Esophagus squamous epithelium (tissue), 5 donors: ENCODE results near the gene MTX2. TPM values are rescaled to one million over a fixed set of nuclear protein-coding genes. Genes with fewer than 3 reads are reported as not detected.
"Not testable (repeated sequence)": the region's sequence is repeated elsewhere in the genome, so short reads cannot be mapped to it uniquely, and the experiment has no call there.

ENCODE experiments used
- DNase-seq: peaks from one replicate; lab custom pipeline; 2025; lab: John Stamatoyannopoulos, UW
- H3K27ac ChIP-seq, 4 donors: fragments of 200-600 bp; sonication (generic); one replicate each; pipeline ENCODE4 v1.5.1; 2016 to 2019; ENCODE audit warnings: mild to moderate bottlenecking in 1 of 4
- H3K27me3 ChIP-seq, 4 donors: fragments of 200-600 bp; sonication (generic); 1 replicate in 3 of 4; 2 replicates in 1 of 4; pipeline versions ENCODE4 v1.5.1 to v1.6.0; 2017 to 2021; ENCODE audit warnings: antibody characterized with exemption in 1 of 4
- H3K36me3 ChIP-seq, 3 donors: fragments of 200-600 bp; sonication (generic); one replicate each; pipeline ENCODE4 v1.5.1; 2016 to 2019
- H3K4me1 ChIP-seq, 3 donors: fragments of 200-600 bp; sonication (generic); one replicate each; pipeline ENCODE4 v1.5.1; 2017 to 2019
- H3K4me3 ChIP-seq, 4 donors: fragments of 200-600 bp; sonication (generic); 1 replicate in 3 of 4; 2 replicates in 1 of 4; pipeline ENCODE4 v1.5.1; 2016 to 2019; ENCODE audit warnings: mild to moderate bottlenecking in 2 of 4, moderate library complexity in 1 of 4
- H3K9me3 ChIP-seq, 3 donors: fragments of 200-600 bp; sonication (generic); one replicate each; pipeline ENCODE4 v1.5.1; 2016 to 2019
- POLR2A ChIP-seq, 4 donors: fragments of 450-650 bp; IDR thresholded peaks; one replicate each; pipeline ENCODE4 v1.6.1; 2017; ENCODE audit warnings: antibody characterized with exemption in 4 of 4, mild to moderate bottlenecking in 4 of 4, moderate library complexity in 3 of 4
- WGBS, 2 donors: methylation state at CpG; one replicate each; pipeline ENCODE4 v1.1.5; 2018; 5-methylcytosine and 5-hydroxymethylcytosine counted together
- intact Hi-C: fragments of 100-400 bp; cut with DNase I; formaldehyde crosslinking; loops from one replicate; pipeline ENCODE4 v1.15.0; 2022
- total RNA-seq, 4 donors: library from RNA; depleted of rRNA; stranded (reverse); fragments of >200 nt; gene quantifications; one replicate each; pipeline ENCODE4 v1.1.0, GENCODE V29; 2016
- TF ChIP-seq, protein P1 (sequence below), 6 experiments: fragments of 450-650 bp in 4 of 6; fragments of 200-600 bp in 2 of 6; sonication (generic) in 2 of 6; IDR thresholded peaks; one replicate each; pipeline ENCODE4 v1.5.1; 2016 to 2019; ENCODE audit warnings: antibody characterized with exemption in 6 of 6, mild to moderate bottlenecking in 4 of 6, moderate library complexity in 4 of 6
- donor health status: DM: yes; HTN: yes; CAD: no.

The MTX2 gene
- total RNA-seq, 4 donors from 2014 or later, result 28.4 to 43.5 (median 36.6) TPM

DNA sequence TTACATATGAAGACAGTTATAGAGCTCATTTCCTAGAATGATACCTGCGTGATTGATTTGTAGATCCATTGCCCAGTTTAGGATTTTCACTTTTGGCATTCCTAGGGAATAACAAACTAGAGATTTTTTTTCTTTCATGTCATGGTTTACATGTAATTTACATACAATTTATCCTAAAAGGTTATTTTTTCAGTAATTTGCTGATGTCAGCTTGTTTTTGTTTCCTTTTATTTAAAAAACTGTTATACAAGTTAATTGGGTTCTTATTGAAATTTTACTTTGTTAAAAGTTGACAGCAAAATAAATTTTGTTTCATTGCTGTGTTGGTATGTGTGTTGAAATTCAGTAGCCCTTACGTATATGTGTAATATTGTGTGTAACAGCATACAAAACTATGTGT lies 23.4 kb downstream of the MTX2 start:
- DNase-seq, result no peak
- no peaks in the 10 kb centered on the region for H3K36me3 ChIP-seq
- TF ChIP-seq, protein P1, sequence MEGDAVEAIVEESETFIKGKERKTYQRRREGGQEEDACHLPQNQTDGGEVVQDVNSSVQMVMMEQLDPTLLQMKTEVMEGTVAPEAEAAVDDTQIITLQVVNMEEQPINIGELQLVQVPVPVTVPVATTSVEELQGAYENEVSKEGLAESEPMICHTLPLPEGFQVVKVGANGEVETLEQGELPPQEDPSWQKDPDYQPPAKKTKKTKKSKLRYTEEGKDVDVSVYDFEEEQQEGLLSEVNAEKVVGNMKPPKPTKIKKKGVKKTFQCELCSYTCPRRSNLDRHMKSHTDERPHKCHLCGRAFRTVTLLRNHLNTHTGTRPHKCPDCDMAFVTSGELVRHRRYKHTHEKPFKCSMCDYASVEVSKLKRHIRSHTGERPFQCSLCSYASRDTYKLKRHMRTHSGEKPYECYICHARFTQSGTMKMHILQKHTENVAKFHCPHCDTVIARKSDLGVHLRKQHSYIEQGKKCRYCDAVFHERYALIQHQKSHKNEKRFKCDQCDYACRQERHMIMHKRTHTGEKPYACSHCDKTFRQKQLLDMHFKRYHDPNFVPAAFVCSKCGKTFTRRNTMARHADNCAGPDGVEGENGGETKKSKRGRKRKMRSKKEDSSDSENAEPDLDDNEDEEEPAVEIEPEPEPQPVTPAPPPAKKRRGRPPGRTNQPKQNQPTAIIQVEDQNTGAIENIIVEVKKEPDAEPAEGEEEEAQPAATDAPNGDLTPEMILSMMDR (IDR thresholded peaks at IDR 0.05), result no peak
- no peak for TF ChIP-seq POLR2A (IDR thresholded peaks at IDR 0.05)
- intact Hi-C loops, result no loop called here
- WGBS, 2 donors, result 90 to 96% methylated on average over 2 of the region's 2 CpGs
- no peaks in the 10 kb centered on the region for H3K9me3 ChIP-seq
- no peak overlapping the region for H3K27ac ChIP-seq
- no peak overlapping the region for H3K4me3 ChIP-seq
- H3K27me3 ChIP-seq, result no peaks in the 10 kb centered on the region
- H3K4me1 ChIP-seq, result peaks cover 0 to 14% (median 0%) of the 10 kb centered on the region in 3 donors

DNA sequence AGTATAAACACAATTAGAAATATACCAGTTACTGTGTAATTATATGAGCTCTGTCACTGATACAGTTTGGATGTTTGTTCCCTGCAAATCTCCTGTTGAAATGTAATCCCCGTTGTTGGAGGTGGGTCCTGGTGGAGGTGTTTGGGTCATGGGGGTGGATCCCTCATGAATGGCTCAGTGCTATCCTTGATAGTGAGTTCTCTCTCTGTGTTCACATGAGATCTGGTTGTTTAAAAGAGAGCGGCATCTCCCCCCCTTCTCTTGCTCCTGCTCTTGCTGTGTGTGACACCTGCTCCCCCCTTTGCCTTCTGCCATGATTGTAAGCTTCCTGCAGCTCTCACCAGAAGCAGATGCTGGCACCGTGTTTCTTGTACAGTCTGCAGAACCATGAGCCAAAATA lies 24.1 kb downstream of the MTX2 start:
- Histone ChIP-seq H3K4me1 (peaks cover 0 to 14% (median 0%) of the 10 kb centered on the region in 3 donors), H3K27ac (no peak overlapping the region), H3K36me3 (no peaks in the 10 kb centered on the region), H3K4me3 (no peak overlapping the region), H3K27me3 (no peaks in the 10 kb centered on the region), H3K9me3 (no peaks in the 10 kb centered on the region)
- WGBS, 2 donors, result 73 to 74% methylated on average over 3 of the region's 3 CpGs
- intact Hi-C loops, result no loop called here
- TF ChIP-seq, protein P1 (IDR thresholded peaks at IDR 0.05), result no peak
- TF ChIP-seq POLR2A (IDR thresholded peaks at IDR 0.05), result no peak
- no peak for DNase-seq

DNA sequence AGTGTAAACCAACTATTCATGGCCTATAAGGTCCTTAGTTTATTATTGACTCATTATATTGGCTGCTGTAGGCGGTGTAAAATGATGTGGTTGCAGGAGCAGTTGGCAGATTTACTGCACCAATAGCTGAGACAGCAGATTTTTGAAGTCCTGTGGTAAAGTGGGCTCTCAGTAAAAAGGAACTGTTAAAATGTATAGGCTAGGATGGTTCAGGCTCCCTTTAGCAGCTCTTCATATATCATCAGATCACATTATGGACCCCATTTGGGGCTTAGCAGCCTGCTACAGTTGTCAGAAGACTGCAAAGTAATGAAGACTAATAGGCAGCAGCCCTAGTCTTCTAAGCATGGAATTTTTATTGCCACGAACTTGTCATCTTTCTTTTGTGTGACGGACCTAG lies 27.8 kb downstream of the MTX2 start:
- Histone ChIP-seq H3K36me3 (peaks cover 0 to 17% (median 0%) of the 10 kb centered on the region in 3 donors), H3K4me1 (peaks cover 0 to 5% (median 0%) of the 10 kb centered on the region in 3 donors), H3K9me3 (no peaks in the 10 kb centered on the region), H3K4me3 (no peak overlapping the region), H3K27ac (no peak overlapping the region), H3K27me3 (no peaks in the 10 kb centered on the region)
- DNase-seq, result no peak
- intact Hi-C loops, result no loop called here
- WGBS, 2 donors, result 80 to 82% methylated on average over 3 of the region's 3 CpGs
- TF ChIP-seq, protein P1 (IDR thresholded peaks at IDR 0.05), result no peak
- TF ChIP-seq POLR2A (IDR thresholded peaks at IDR 0.05), result no peak

DNA sequence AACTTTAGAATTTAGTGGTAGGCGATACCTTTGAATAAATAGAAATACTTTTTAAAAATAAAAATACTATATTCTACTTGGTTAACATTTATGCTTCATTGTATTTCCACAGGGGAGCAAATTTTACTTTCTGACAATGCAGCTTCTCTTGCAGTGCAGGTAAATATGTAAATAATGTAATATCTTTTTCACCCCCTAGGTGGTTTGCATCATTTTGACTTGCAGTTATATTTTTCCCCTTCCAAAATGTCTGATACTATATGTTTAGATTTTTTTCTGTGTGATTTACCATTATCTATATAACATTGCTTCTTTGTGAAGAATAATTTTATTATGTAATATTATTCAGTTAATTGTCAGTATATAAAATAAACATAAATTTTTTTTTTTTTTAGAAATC lies 28.5 kb downstream of the MTX2 start:
- no peak for DNase-seq
- Histone ChIP-seq H3K27me3 (no peaks in the 10 kb centered on the region), H3K4me3 (no peak overlapping the region), H3K9me3 (no peaks in the 10 kb centered on the region), H3K27ac (no peak overlapping the region), H3K36me3 (peaks cover 0 to 17% (median 0%) of the 10 kb centered on the region in 3 donors), H3K4me1 (no peaks in the 10 kb centered on the region)
- intact Hi-C loops, result no loop called here
- TF ChIP-seq POLR2A (IDR thresholded peaks at IDR 0.05), result no peak
- TF ChIP-seq, protein P1 (IDR thresholded peaks at IDR 0.05), result no peak
- 93 to 98% methylated on average over 1 of the region's 1 CpG for WGBS, 2 donors

DNA sequence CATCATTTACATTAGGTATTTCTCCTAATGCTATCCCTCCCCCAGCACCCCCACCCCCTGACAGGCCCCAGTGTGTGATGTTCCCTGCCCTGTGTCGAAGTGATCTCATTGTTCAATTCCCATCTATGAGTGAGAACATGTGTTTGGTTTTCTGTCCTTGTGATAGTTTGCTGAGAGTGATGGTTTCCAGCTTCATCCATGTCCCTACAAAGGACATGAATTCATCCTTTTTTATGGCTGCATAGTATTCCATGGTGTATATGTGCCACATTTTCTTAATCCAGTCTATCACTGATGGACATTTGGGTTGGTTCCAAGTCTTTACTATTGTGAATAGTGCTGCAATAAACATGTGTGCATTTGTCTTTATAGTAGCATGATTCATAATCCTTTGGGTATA lies 36.8 kb downstream of the MTX2 start:
- H3K4me3 ChIP-seq, H3K4me1 ChIP-seq, H3K27me3 ChIP-seq, intact Hi-C loops, H3K9me3 ChIP-seq, DNase-seq, H3K27ac ChIP-seq: not testable (repeated sequence)
- peaks cover 0 to 34% (median 0%) of the 10 kb centered on the region in 3 donors for H3K36me3 ChIP-seq
- 100% methylated on average over 1 of the region's 1 CpG for whole genome bisulfite sequencing, 2 donors

DNA sequence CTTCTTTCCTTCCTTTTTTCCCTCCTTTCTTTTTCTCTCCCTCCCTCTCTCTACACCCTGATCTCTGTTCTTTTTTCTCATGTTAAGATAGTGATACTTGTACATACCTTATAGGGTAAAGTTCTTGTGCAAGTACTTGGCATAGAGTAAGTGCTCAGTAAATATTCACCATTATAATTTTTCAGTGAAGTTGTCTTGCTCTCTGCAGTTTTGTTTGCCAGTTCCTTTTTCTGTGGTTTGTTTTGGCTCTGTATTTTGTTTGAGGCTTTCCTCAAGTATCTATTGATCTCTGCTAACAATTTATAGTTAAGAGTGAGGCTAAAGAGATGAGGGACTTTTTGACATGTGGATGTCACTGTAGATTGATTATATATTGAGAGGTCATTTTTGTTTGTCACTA lies 48.0 kb downstream of the MTX2 start:
- Histone ChIP-seq H3K27me3 (no peaks in the 10 kb centered on the region), H3K36me3 (peaks cover 0 to 37% (median 0%) of the 10 kb centered on the region in 3 donors), H3K27ac (no peak overlapping the region), H3K4me3 (no peak overlapping the region), H3K4me1 (peaks cover 0 to 7% (median 0%) of the 10 kb centered on the region in 3 donors), H3K9me3 (no peaks in the 10 kb centered on the region)
- no peak for DNase-seq
- intact Hi-C loops, result no loop called here
- TF ChIP-seq, protein P1 (IDR thresholded peaks at IDR 0.05), result no peak
- TF ChIP-seq POLR2A (IDR thresholded peaks at IDR 0.05), result no peak
